GM12892 (cell line): ENCODE data around the gene WFDC6.

Experiments used
- POLR2A ChIP-seq: IDR thresholded peaks from 2 replicates; pipeline ENCODE4 v1.6.1; 2011; ENCODE audit warnings: low read depth, low read length, control low read depth
- POLR2AphosphoS5 ChIP-seq: IDR thresholded peaks from 2 replicates; pipeline ENCODE4 v1.6.1; 2011; ENCODE audit warnings: low read depth, low read length, control low read depth
- TAF1 ChIP-seq: IDR thresholded peaks from 2 replicates; pipeline ENCODE4 v1.6.1; 2011; ENCODE audit warnings: low read depth, mild to moderate bottlenecking, control low read depth, low read length, borderline replicate concordance

- TF ChIP-seq POLR2AphosphoS5: no peak
- TF ChIP-seq TAF1: no peak
- TF ChIP-seq POLR2A: no peak
Observed at GRCh38 chr20:45555198-45555597, 15.9 kb upstream of the WFDC6 start.
